Astrocyte of the spinal cord (primary cell): ENCODE results near the gene RBSN.

Source experiments
- DNase-seq: peaks from one replicate; pipeline ENCODE4 v3.0.0; 2011; ENCODE audit warnings: low read depth, low spot score
- H3K4me3 ChIP-seq: 2 replicates; pipeline ENCODE4 v1.5.1; 2011; ENCODE audit warnings: low read depth, mild to moderate bottlenecking, low read length, moderate library complexity
- CTCF ChIP-seq: IDR thresholded peaks from 2 replicates; pipeline ENCODE4 v1.5.1; 2012; ENCODE audit warnings: low read depth, mild to moderate bottlenecking, low read length, inconsistent platforms
- in situ Hi-C: cut with HindIII; loops from 2 replicates; pipeline ENCODE4 v1.10.0; 2017; ENCODE audit warnings: low sequenced_read_pairs

Gene RBSN

GRCh38 chr3:15089201-15089600, 9.7 kb downstream of the RBSN start:
- no peak for TF ChIP-seq CTCF
- H3K4me3 ChIP-seq = no peak overlapping the region
- in situ Hi-C loops = no loop called here
- DNase-seq = no peak

- in situ Hi-C loops = no loop called here
- DNase-seq = no peak
- no peak for TF ChIP-seq CTCF
- no peak overlapping the region for H3K4me3 ChIP-seq
These were observed 12.2 kb downstream of the RBSN start for GRCh38 chr3:15086699-15087098.

DNA sequence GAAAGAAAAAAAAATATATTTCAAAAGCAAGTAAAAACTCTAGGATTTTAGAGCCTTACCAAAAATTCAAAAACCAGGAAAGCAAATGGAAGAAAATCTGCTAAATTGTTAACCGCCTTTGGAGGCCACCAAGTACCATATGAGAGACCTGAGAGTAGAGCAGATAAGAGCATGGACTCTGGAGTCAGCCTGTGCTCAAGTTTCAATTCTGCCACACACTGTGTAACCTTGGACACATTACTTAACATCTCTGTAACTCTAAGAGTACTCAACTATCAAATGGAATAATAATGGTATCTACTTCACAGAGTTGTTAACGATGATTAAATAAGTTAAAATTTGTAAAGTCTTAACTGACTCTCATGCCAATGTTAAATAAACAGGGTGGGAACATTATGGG, 12.7 kb downstream of the RBSN start:
- no peak for DNase-seq
- no peak overlapping the region for H3K4me3 ChIP-seq
- in situ Hi-C loops = no loop called here
- no peak for TF ChIP-seq CTCF

DNA sequence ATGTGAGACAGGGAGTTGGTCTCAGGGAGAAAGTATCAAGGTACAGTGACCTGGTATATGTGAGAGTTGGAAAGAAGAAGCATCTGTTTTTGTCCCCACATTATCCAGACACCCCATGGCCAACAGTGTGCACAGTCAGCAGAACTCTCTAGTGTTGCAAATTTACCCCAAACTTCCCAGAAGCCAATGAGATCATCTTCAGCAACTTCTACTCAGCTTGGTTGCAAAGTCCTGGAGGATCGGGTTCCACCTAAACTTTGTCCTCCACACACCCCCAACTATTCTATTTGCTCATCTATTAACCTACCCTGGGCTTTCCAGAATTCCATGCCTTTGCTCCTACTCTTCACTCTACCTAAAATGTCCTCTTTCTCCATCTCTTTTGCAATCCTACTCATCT, 15.7 kb downstream of the RBSN start:
- DNase-seq = no peak
- H3K4me3 ChIP-seq = no peak overlapping the region
- in situ Hi-C loops = no loop called here
- no peak for TF ChIP-seq CTCF

DNA sequence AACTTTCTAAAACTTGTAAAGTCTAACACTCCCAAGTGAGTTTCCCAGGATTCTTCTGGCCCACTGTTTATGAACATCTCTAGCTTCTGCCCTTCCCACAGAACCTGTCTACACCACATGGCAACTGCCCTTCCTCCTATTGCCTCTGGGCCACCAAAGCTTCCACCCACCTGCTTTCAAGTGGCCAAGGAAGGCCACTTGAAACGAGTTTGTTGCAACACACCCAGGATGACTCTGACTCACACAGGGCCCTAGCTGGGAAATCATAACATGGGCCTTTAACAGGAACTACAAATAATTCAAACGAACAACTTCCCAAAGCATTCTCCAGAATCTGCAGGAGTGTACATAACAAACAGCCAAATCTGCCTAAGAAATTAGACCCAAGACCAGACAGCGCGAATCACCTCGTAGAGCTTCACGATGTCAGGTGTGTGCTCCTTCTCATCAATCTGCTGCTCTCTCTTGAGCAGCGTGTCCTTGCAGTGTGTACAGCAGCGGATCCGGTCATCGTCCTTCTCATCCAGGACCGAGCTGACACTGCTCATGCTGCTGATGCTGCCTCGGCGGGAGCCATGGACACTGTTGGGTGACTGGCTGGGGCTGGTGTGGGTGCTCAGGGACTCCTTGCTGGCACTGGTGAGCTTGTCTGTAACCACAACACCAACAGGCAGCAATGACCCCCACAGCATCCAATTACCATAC, 16.8 kb downstream of the RBSN start:
- no peak for DNase-seq
- in situ Hi-C loops = no loop called here
- no peak for TF ChIP-seq CTCF

GRCh38 chr3:15079091-15079490, 19.9 kb downstream of the RBSN start:
- no peak for TF ChIP-seq CTCF
- no peak overlapping the region for H3K4me3 ChIP-seq
- in situ Hi-C loops = no loop called here
- DNase-seq = no peak

More for the DNA sequence above, 16.8 kb downstream of the RBSN start:
- no peak overlapping the region for H3K4me3 ChIP-seq

- in situ Hi-C loops = no loop called here
- no peak overlapping the region for H3K4me3 ChIP-seq
- no peak for TF ChIP-seq CTCF
- DNase-seq = no peak
These were observed 24.4 kb downstream of the RBSN start for GRCh38 chr3:15074500-15074899.
